ENCODE data around the gene CCDC159. TPM values are rescaled to one million over a fixed set of nuclear protein-coding genes. Genes with fewer than 3 reads are reported as not detected.
"Not testable (repeated sequence)": the region's sequence is repeated elsewhere in the genome, so short reads cannot be mapped to it uniquely, and the experiment has no call there.

Gene CCDC159
- total and polyA plus RNA-seq, 2 donors = 14.3 to 29.0 TPM

DNA sequence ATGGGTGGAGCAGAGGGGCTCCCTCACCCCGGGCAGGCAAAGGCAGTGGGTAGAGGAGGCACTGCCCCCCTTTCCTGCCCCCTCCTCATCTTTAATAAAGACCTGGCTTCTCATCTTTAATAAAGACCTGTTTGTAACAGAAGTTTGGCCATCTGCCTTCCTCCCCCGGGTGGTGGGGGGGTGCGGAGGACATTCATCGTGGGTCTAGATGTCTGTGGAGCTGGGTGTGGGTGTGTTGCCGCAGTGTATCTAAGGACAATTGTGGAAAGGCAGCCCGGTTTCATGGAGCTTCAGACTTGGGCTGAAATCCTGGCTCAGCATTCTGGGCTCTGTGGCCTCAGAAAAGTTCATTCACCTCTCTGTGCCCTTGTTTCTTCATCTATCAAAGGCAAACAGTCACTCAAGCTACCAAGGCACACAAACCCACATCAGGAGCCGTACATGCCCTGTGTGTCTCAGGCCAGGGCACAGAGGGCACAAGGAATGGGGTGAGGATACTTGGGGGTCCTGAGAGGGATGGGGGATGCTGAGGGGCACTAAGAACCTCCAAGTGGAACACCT is 19.3 kb downstream of the CCDC159 start:
- no peaks in the 10 kb centered on the region for H3K36me3 ChIP-seq (ENCODE audit: insufficient read depth)
- H3K27ac ChIP-seq (ENCODE audit: low read depth) = no peak overlapping the region

DNA sequence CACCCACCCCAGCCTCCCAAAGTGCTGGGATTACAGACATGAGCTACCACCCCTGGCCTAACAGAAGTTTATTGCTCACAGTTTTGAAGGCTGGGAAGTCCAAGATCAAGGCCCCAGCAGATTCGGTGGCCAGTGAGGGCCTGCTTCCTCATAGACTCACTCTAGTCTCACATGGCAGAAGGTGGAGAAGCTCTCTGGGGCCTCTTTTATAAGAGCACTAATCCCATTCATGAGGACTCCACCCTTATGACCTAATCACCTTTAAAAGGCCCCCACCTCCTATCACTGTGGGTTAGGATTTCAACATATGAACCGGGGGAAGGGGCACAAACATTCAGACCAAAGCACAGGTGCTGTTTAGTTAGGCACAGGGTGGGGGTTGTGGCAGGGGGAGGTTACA is 21.2 kb downstream of the CCDC159 start:
- Histone ChIP-seq H3K4me1 (ENCODE audit: insufficient read depth) (no peaks in the 10 kb centered on the region), H3K36me3 (ENCODE audit: insufficient read depth) (no peaks in the 10 kb centered on the region), H3K4me3 (ENCODE audit: low read depth, low read length) (no peak overlapping the region), H3K27ac (ENCODE audit: low read depth) (no peak overlapping the region)
- 76% methylated on average over 2 of the region's 2 CpGs for WGBS
- no peak for DNase-seq (ENCODE audit: extremely low spot score)

More for the DNA sequence above, 19.3 kb downstream of the CCDC159 start:
- H3K4me1 ChIP-seq (ENCODE audit: insufficient read depth) = no peaks in the 10 kb centered on the region
- H3K4me3 ChIP-seq (ENCODE audit: low read depth, low read length) = no peak overlapping the region
- 75% methylated on average over 7 of the region's 7 CpGs for WGBS
- no peak for DNase-seq (ENCODE audit: extremely low spot score)

DNA sequence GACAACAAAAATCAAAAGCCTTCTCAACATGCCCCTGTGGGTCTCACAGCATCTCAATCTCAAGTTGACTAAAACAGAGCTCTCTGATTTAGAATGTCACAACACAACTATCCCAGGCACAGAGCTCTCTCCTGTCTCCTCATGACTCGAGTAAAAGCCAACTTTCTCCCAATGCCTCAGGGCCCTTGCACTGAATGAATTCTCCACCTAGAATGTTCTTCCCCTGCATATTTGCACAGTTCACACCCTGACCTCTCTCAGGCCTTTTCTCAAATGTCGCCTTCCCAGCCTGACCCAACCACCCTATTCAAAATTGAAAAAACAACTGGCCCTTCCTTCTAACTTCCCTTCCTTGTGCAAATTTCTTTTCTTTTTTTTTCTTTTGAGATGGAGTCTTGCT is 24.4 kb downstream of the CCDC159 start:
- no peak for DNase-seq (ENCODE audit: extremely low spot score)
- Histone ChIP-seq H3K27ac (ENCODE audit: low read depth) (no peak overlapping the region), H3K4me1 (ENCODE audit: insufficient read depth) (no peaks in the 10 kb centered on the region), H3K4me3 (ENCODE audit: low read depth, low read length) (no peak overlapping the region), H3K36me3 (ENCODE audit: insufficient read depth) (no peaks in the 10 kb centered on the region)
- WGBS = 92% methylated on average over 2 of the region's 2 CpGs

DNA sequence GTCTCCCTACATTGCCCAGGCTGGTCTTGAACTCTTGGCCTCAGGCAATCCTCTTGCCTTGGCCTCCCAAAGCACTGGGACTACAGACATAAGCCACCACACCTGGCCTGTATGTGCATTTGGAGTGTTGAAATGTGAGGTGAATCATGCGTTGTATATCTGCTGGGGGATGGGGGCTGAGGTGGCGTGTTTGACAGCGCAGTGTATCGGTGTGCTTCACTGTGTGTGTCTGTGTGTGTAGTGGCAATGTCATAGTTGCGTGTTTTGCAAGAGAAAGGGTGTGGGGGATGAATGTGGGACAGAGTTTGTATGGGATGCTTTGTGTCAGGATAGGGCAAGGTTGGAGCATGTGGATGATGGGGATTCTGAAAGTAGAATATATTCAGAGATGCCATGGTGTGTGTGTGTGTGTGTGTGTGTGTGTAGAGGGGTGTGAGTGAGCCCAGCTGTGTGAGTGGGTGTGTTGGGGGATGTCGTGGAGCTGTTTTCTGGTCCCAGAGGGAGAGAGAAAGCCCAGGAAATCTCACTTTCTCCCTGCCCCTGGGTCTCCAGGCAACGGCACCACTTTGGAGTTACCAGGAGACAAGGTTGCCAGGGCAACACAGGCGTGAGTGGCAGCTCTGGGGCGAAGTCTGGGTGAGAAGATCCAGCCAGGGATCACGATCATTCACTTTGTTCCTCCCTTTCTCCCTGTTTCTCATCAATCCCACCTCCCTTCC is 27.0 kb downstream of the CCDC159 start:
- Histone ChIP-seq H3K4me3 (ENCODE audit: low read depth, low read length) (no peak overlapping the region), H3K4me1 (ENCODE audit: insufficient read depth) (peaks cover 2% of the 10 kb centered on the region), H3K36me3 (ENCODE audit: insufficient read depth) (no peaks in the 10 kb centered on the region), H3K27ac (ENCODE audit: low read depth) (no peak overlapping the region)
- DNase-seq (ENCODE audit: extremely low spot score) = peak; percentile 25
- WGBS = 47% methylated on average over 10 of the region's 10 CpGs

DNA sequence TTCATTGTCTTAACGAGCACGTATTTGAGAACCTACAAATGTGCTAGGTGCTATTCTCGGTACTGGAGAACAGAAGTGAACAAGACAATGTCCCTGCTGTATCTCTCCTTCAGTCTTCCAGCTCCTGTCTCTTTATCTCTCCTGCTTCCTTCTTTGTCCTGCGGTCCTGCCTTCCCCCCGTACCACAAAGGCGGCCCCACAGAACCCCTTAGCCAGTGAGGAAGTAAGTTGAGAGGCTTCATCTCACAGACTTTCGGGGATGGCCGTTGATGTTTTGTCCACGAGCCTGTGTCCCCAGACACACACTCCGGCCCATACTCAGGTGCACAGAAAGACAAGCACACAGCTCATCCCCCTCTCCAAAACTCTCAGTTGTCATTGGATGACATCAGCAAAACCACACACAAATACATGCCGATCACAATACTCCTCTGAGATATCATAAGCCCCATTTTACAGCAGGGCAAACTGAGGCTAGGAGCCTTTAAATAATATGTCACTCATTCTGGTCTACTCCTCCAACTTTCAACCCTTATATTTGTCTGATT is 27.6 kb downstream of the CCDC159 start:
- no peaks in the 10 kb centered on the region for H3K36me3 ChIP-seq (ENCODE audit: insufficient read depth)
- H3K4me3 ChIP-seq (ENCODE audit: low read depth, low read length) = no peak overlapping the region
- peaks cover 2% of the 10 kb centered on the region for H3K4me1 ChIP-seq (ENCODE audit: insufficient read depth)
- no peak for DNase-seq (ENCODE audit: extremely low spot score)
- no peak overlapping the region for H3K27ac ChIP-seq (ENCODE audit: low read depth)
- WGBS = 33% methylated on average over 11 of the region's 11 CpGs

DNA sequence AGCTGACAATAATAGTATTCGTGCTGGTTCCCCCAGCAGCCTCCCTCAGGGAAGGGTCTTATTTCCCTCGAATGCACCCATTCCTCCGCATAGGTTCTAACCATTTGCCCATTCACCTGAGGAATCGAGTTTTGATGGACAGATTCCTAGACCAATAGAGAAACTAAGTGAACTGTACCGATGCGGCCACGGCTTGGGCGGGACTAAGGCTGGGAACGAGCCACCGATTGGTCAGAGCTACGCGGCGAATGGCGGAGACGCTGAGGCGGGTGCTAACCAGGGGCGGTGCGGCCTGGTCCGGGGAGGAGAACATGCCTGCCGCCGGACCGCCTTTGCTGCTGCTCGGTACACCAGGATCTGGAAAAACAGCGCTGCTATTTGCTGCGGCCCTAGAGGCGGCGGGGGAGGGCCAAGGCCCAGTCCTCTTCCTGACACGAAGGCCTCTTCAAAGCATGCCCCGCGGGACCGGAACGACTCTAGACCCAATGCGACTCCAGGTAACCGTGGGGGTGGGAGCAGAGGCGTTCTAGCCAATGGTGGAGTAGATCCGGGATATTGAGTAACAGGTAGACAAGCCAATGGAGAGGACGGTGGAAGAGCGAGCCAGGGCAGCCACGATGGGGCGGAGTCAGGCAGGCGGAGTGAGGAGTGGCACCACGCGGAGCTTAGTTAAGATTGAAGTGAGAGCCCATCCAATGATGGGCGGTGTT is 28.3 kb downstream of the CCDC159 start, which contains the start of gene SWSAP1:
TSS of gene SWSAP1 (plus strand) at position 234 of the 710 bp plus-strand sequence. CDS start at position 249, 15 bp downstream.
- Histone ChIP-seq H3K36me3 (ENCODE audit: insufficient read depth) (no peaks in the 10 kb centered on the region), H3K4me1 (ENCODE audit: insufficient read depth) (peaks cover 2% of the 10 kb centered on the region), H3K4me3 (ENCODE audit: low read depth, low read length) (peak within 1 kb of the TSS; percentile 44), H3K27ac (ENCODE audit: low read depth) (peak within 1 kb of the TSS; percentile 92)
- DNase-seq (ENCODE audit: extremely low spot score) = peak; percentile 99
- WGBS = under 1% methylated on average over 44 of the region's 44 CpGs

DNA sequence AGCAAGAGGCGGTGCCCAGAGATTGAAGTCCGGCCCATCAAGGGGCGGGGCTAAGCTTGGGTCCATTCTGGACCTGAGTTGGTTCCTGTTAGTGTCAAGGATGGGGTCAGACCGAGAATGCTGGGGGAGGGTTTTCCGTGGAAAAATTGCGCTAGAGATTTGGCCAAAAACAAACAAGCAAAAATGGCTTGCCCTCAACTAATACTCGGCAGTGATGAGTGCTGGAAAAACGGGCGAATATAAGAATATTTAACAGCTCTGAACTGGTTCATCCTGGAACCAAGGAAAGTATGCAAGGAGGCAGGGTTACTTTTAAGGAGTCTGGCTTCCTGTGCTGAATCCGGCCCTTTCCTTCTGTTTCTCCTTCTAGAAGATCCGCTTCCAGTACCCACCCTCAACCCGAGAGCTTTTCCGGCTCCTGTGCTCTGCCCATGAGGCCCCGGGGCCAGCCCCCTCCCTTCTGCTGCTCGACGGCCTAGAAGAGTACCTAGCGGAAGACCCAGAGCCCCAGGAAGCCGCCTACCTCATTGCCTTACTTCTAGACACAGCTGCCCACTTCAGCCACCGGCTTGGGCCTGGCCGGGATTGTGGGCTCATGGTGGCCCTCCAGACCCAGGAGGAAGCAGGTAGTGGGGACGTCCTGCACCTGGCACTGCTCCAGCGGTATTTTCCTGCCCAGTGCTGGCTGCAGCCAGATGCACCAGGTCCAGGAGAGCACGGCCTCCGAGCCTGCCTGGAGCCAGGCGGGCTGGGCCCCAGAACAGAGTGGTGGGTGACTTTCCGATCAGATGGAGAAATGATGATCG is 29.0 kb downstream of the CCDC159 start:
- peak overlapping the region; percentile 68 for H3K27ac ChIP-seq (ENCODE audit: low read depth)
- no peak for DNase-seq (ENCODE audit: extremely low spot score)
- 10% methylated on average over 27 of the region's 27 CpGs for WGBS
- H3K4me3 ChIP-seq (ENCODE audit: low read depth, low read length) = peak overlapping the region; percentile 42
- peaks cover 2% of the 10 kb centered on the region for H3K4me1 ChIP-seq (ENCODE audit: insufficient read depth)
- no peaks in the 10 kb centered on the region for H3K36me3 ChIP-seq (ENCODE audit: insufficient read depth)

DNA sequence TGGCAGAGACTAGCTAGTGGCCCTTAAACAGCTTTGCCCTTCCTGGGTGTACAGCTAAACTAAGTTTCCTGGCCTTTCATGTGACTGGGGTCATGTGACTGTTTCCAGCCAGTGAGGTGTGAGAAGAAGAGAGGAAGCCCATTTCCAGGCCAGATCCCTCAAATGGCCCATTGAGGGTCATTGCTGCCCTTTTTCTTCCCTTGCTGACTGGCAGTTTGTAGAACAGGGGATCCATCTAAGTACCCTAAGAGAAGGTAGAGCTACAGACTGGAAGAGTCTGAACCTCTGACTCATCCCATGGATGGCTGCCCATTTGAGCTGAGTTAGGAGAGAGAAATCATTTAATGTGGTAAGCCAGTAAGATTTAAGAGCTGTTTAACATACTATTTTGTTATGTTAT is 30.9 kb downstream of the CCDC159 start:
- peaks cover 2% of the 10 kb centered on the region for H3K4me1 ChIP-seq (ENCODE audit: insufficient read depth)
- no peak for DNase-seq (ENCODE audit: extremely low spot score)
- no peak overlapping the region for H3K27ac ChIP-seq (ENCODE audit: low read depth)
- H3K36me3 ChIP-seq (ENCODE audit: insufficient read depth) = no peaks in the 10 kb centered on the region
- H3K4me3 ChIP-seq (ENCODE audit: low read depth, low read length) = no peak overlapping the region

DNA sequence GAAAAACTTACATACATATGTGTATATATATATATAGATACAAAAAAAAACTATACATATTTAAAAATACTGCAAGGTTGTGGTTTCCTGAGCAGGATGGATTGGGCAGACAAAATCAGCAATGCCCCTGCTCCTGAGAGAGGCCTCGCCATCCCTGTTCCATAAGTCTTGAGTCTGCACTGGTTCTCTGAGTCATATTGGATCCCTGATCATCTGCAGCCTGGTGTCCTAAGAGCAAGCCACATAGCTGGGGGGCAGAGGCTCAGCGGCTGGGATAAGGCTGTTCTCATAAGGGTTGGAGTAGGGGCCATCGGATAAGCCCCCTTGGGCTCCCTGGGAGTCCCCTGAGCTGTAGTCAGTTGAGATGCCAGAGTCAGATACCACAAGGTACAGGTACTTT is 31.4 kb downstream of the CCDC159 start:
- WGBS = 94% methylated on average over 3 of the region's 3 CpGs
- H3K27ac ChIP-seq (ENCODE audit: low read depth) = no peak overlapping the region
- no peak overlapping the region for H3K4me3 ChIP-seq (ENCODE audit: low read depth, low read length)
- DNase-seq (ENCODE audit: extremely low spot score) = no peak
- peaks cover 2% of the 10 kb centered on the region for H3K4me1 ChIP-seq (ENCODE audit: insufficient read depth)
- H3K36me3 ChIP-seq (ENCODE audit: insufficient read depth) = no peaks in the 10 kb centered on the region

DNA sequence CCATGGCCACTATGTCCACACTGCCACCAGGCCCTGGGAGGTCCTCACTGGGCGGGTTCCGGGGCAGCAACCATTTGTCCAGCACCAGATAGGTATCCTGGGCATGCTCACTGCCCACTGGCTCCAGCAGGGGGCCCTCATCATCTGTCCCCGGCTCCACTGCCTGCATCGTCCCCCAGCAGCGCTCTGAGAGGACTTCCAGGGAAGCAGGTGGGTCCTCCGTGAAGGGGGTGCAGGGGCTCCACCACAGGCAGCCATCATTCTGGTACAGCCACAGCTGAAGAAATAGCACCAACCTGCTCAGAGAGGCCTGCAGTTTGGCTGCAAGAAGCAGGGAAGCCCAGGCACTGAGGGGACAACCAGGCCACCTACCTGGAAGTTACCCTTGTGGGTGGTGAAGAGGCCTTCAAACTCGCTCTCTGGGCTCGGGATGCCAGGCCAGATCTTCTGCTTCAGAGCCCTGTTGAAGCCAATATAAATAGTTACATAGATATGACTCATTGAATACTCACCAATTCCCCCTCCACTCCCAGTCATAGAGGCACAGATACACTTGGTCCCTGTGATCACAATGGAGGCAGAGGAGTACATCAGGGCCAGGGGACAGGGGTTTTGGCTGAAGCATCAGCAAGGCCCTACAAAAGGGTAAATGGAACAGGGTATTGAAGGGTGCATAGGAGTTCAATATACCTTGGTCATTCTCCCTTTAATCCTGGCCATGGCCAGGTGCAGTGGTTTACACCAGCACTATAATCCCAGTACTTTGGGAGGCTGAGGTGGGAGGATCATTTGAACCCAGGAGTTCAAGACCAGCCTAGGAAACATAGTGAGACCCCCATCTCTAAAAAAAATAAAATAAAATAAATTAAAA is 32.2 kb downstream of the CCDC159 start:
- DNase-seq (ENCODE audit: extremely low spot score) = no peak
- no peak overlapping the region for H3K4me3 ChIP-seq (ENCODE audit: low read depth, low read length)
- H3K4me1 ChIP-seq (ENCODE audit: insufficient read depth) = peaks cover 2% of the 10 kb centered on the region
- H3K27ac ChIP-seq (ENCODE audit: low read depth) = no peak overlapping the region
- WGBS = 44% methylated on average over 8 of the region's 8 CpGs
- H3K36me3 ChIP-seq (ENCODE audit: insufficient read depth) = no peaks in the 10 kb centered on the region

DNA sequence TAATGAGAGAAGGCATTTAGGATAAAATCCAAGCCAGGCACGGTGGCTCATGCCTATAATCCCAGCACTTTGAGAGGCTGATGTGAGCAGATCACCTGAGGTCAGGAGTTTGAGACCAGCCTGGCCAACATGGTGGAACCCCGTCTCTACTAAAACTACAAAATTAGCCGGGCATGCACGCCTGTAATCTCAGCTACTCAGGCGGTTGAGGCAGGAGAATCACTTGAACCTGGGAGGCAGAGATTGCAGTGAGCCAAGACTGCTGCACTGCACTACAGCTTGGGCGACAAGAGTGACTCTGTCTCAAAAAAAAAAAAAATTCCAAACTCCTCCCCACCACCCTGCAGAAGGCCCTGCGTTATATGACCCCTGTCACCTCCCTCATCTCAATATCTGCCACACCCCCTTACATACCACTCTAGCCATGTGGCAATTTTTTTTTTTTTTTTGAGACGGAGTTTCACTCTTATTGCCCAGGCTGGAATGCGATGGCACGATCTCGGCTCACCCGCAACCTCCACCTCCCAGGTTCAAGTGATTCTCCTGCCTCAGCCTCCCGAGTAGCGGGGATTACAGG is 33.0 kb downstream of the CCDC159 start:
- 88% methylated on average over 14 of the region's 14 CpGs for WGBS
- not testable (repeated sequence) for H3K4me1 ChIP-seq (ENCODE audit: insufficient read depth); H3K27ac ChIP-seq (ENCODE audit: low read depth)

DNA sequence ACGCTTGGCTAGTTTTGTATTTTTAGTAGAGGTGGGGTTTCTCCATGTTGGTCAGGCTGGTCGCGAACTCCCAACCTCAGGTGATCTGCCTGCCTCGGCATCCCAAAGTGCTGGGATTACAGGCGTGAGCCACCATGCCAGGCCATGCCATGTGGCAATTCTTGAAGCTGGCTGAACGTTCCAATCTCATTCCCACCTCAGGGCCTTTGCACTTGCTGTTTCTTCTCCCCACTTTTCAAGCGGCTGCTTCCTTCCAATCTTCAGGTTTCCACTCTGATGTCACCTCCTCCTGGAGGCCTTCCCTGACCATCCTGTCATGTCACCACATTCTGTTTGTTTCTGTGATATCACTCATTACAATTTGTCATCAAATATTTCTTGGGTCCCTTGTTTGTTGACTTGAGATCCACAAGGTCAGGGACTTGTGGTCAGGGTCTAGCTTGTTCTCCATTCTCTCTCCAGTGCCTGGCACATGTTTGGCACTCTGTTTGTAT is 33.6 kb downstream of the CCDC159 start:
- peaks cover 2% of the 10 kb centered on the region for H3K4me1 ChIP-seq (ENCODE audit: insufficient read depth)
- WGBS = 92% methylated on average over 7 of the region's 7 CpGs
- H3K36me3 ChIP-seq (ENCODE audit: insufficient read depth) = no peaks in the 10 kb centered on the region
- H3K27ac ChIP-seq (ENCODE audit: low read depth) = no peak overlapping the region
- DNase-seq (ENCODE audit: extremely low spot score) = no peak
- H3K4me3 ChIP-seq (ENCODE audit: low read depth, low read length) = no peak overlapping the region

More for the DNA sequence above, 33.0 kb downstream of the CCDC159 start:
- DNase-seq (ENCODE audit: extremely low spot score); H3K36me3 ChIP-seq (ENCODE audit: insufficient read depth); H3K4me3 ChIP-seq (ENCODE audit: low read depth, low read length): not testable (repeated sequence)

Measured in urinary bladder (tissue), 4 donors.